Progenitor cell of endocrine pancreas (in vitro differentiated cells): ENCODE measurements around the gene EGFR. TPM values are rescaled to one million over a fixed set of nuclear protein-coding genes. Genes with fewer than 3 reads are reported as not detected.

Experiments used
- DNase-seq: peaks from one replicate; pipeline ENCODE4 v3.0.0; 2021; ENCODE audit warnings: low spot score; ENCODE audit not compliant: unreplicated experiment
- H3K27ac Mint-ChIP-seq: 2 replicates; pipeline ENCODE4 v1.8.0; 2021; ENCODE audit warnings: mild to moderate bottlenecking, moderate library complexity, mixed read lengths
- H3K27me3 Mint-ChIP-seq: 2 replicates; pipeline ENCODE4 v1.8.0; 2021; ENCODE audit warnings: mixed read lengths
- H3K36me3 Mint-ChIP-seq: 2 replicates; pipeline ENCODE4 v1.8.0; 2022; ENCODE audit warnings: mixed read lengths; ENCODE audit not compliant: insufficient read depth
- H3K4me1 Mint-ChIP-seq: 2 replicates; pipeline ENCODE4 v1.8.0; 2021; ENCODE audit warnings: low read depth, mixed read lengths
- H3K4me3 Mint-ChIP-seq: 2 replicates; pipeline ENCODE4 v1.8.0; 2021; ENCODE audit warnings: low read depth, mild to moderate bottlenecking, moderate library complexity, mixed read lengths
- H3K9me3 Mint-ChIP-seq: 2 replicates; pipeline ENCODE4 v1.8.0; 2021; ENCODE audit warnings: low read depth, mixed read lengths
- CTCF ChIP-seq: fragments of 200-600 bp; sonication (generic); IDR thresholded peaks from one replicate; pipeline ENCODE4 v1.5.0; 2021; ENCODE audit warnings: antibody characterized with exemption, mild to moderate bottlenecking; ENCODE audit not compliant: unreplicated experiment
- total RNA-seq: library from RNA; stranded (reverse); gene quantifications from 2 replicates; pipeline ENCODE4 v1.2.1, GENCODE V29; 2021

Gene EGFR
- total RNA-seq, 1 donor from 2014 or later, result 43.8 TPM

DNA sequence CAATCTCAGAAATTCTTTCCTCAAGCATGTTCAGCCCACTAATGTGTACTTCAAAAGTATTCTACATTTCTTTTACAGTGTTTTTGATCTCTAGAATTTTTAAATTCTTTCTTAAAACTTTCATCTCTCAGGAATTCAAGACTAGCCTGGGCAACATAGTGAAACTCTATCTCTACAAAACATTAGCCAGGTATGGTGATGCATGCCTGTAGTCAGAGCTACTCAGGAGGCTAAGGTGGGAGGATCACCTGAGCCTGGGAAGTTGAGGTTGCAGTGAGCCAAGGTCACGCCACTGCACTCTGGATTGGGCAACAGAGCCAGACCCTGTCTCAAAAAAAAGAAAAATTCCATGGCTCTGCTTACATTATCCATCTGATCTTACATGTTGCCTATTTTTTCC lies 5.0 kb upstream of the EGFR start:
- DNase-seq, result no peak
- H3K4me1 Mint-ChIP-seq, result peaks cover 4% of the 10 kb centered on the region
- peaks cover 34% of the 10 kb centered on the region for H3K27me3 Mint-ChIP-seq
- no peak for TF ChIP-seq CTCF
- H3K4me3 Mint-ChIP-seq, result no peak overlapping the region
- H3K36me3 Mint-ChIP-seq, result no peaks in the 10 kb centered on the region
- no peaks in the 10 kb centered on the region for H3K9me3 Mint-ChIP-seq
- no peak overlapping the region for H3K27ac Mint-ChIP-seq

DNA sequence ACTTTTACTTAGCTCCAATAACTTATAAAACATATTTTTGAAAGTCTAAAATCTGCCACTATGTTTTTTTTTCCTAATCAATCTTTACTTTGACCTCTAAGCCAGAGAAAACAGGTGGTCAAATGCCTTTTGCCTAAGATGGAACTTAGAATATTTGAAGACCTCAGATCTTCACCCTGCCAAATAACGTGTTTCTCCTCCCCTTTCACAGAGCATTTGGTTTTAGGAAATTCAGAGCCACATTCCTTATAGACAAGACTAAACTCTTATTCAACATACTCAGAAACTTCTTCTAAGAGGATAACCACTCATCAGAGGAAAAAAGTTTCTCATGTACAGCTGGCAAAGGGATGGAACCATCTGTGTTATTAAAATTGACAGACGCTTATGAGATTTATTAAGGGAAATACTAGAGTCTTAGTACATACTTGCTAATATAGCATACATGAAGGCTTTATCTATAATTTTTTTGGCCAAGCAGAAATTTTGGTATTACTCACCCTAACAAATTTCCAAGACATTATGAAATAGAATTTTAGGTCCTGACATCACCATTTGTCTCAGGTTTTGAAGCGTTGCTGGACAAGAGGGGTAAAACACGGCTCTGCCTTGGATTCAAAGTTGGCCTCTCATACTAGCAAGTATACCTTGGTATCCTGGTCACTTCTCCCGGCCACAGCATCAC lies 2.6 kb upstream of the EGFR start:
- TF ChIP-seq CTCF, result no peak

DNA sequence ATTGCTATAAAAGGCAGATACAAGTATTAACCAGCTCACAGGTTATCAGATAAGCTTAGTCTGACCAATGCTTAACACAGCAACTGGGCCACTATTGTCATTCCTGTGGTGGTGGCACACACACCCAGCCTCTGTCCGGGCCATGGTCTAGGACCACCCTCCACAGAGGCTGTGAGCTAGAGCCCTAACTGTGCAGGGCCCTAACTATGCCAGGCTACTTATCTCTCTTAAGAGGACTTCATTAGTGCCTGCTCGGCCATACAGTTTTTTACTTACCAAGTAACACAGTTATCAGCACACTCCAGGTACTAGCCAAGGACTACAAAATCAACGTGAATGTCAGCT lies 2.1 kb upstream of the EGFR start:
- H3K9me3 Mint-ChIP-seq, result no peaks in the 10 kb centered on the region
- no peaks in the 10 kb centered on the region for H3K36me3 Mint-ChIP-seq
- no peak for TF ChIP-seq CTCF
- H3K4me3 Mint-ChIP-seq, result no peak overlapping the region
- DNase-seq, result no peak
- peaks cover 37% of the 10 kb centered on the region for H3K27me3 Mint-ChIP-seq
- H3K27ac Mint-ChIP-seq, result no peak overlapping the region
- H3K4me1 Mint-ChIP-seq, result peaks cover 9% of the 10 kb centered on the region

More for the DNA sequence above, 2.6 kb upstream of the EGFR start:
- Mint-ChIP-seq H3K4me3 (no peak overlapping the region), H3K27me3 (peaks cover 34% of the 10 kb centered on the region), H3K9me3 (no peaks in the 10 kb centered on the region), H3K36me3 (no peaks in the 10 kb centered on the region), H3K4me1 (peaks cover 8% of the 10 kb centered on the region), H3K27ac (no peak overlapping the region)
- DNase-seq, result no peak

DNA sequence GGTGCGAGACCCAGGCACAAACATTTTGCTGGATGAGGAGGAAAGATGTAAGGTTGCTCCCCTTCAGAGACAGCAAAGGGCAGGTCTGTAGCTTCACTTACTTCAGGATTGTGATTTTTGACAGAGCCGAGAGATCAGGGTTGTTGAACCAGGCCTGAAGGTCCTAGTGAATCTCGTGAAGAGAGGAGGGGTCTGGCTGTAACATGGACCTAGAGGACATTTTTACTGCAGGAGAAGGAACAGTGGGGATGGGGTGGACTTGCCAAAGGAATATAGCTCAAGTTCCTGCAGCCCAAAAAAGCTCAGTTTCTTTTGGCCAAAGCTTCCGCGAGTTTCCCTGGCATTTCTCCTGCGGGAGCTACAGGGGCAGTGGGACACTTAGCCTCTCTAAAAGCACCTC lies 976 bp upstream of the EGFR start:
- peaks cover 2% of the 10 kb centered on the region for H3K36me3 Mint-ChIP-seq
- H3K9me3 Mint-ChIP-seq, result no peaks in the 10 kb centered on the region
- H3K27ac Mint-ChIP-seq, result no peak overlapping the region
- H3K4me1 Mint-ChIP-seq, result peaks cover 9% of the 10 kb centered on the region
- no peak for DNase-seq
- TF ChIP-seq CTCF, result no peak
- peaks cover 39% of the 10 kb centered on the region for H3K27me3 Mint-ChIP-seq
- peak overlapping the region; percentile 79 for H3K4me3 Mint-ChIP-seq

DNA sequence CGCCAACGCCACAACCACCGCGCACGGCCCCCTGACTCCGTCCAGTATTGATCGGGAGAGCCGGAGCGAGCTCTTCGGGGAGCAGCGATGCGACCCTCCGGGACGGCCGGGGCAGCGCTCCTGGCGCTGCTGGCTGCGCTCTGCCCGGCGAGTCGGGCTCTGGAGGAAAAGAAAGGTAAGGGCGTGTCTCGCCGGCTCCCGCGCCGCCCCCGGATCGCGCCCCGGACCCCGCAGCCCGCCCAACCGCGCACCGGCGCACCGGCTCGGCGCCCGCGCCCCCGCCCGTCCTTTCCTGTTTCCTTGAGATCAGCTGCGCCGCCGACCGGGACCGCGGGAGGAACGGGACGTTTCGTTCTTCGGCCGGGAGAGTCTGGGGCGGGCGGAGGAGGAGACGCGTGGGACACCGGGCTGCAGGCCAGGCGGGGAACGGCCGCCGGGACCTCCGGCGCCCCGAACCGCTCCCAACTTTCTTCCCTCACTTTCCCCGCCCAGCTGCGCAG lies 424 bp downstream of the EGFR start:
- peaks cover 4% of the 10 kb centered on the region for H3K36me3 Mint-ChIP-seq
- no peak for DNase-seq

More for the DNA sequence above, 424 bp downstream of the EGFR start:
- TF ChIP-seq CTCF, result no peak
- Mint-ChIP-seq H3K4me3 (peak overlapping the region; percentile 79), H3K27me3 (peaks cover 35% of the 10 kb centered on the region), H3K9me3 (no peaks in the 10 kb centered on the region), H3K27ac (no peak overlapping the region), H3K4me1 (peaks cover 10% of the 10 kb centered on the region)
